H9 (cell line): ENCODE measurements around the gene AK4. TPM values are rescaled to one million over a fixed set of nuclear protein-coding genes. Genes with fewer than 3 reads are reported as not detected.

Experiments used
- DNase-seq: peaks from one replicate; pipeline ENCODE4 v3.0.0-alpha.2; 2017
- H2AFZ ChIP-seq: one replicate; pipeline ENCODE4 v1.6.1; 2013; ENCODE audit warnings: mild to moderate bottlenecking, low read length, control low read depth, moderate library complexity
- H2AK5ac ChIP-seq: 2 replicates; pipeline ENCODE4 v1.6.1; 2013; ENCODE audit warnings: low read length, control low read depth, mixed read lengths; ENCODE audit not compliant: insufficient read length
- H2BK120ac ChIP-seq: one replicate; pipeline ENCODE4 v1.6.1; 2013; ENCODE audit warnings: low read depth, mild to moderate bottlenecking, low read length, control low read depth, inconsistent platforms; ENCODE audit not compliant: poor library complexity, severe bottlenecking
- H2BK12ac ChIP-seq: 2 replicates; pipeline ENCODE4 v1.6.1; 2013; ENCODE audit warnings: low read length, control low read depth, mixed read lengths, low read depth; ENCODE audit not compliant: insufficient read length
- H2BK15ac ChIP-seq: 2 replicates; pipeline ENCODE4 v1.6.1; 2013; ENCODE audit warnings: low read depth, low read length, control low read depth
- H2BK20ac ChIP-seq: one replicate; pipeline ENCODE4 v1.6.1; 2013; ENCODE audit warnings: low read depth, mild to moderate bottlenecking, low read length, control low read depth, inconsistent platforms; ENCODE audit not compliant: poor library complexity, severe bottlenecking
- H2BK5ac ChIP-seq: 2 replicates; pipeline ENCODE4 v1.6.1; 2013; ENCODE audit warnings: low read length, control low read depth, mixed read lengths; ENCODE audit not compliant: insufficient read length
- H3K14ac ChIP-seq: 2 replicates; pipeline ENCODE4 v1.6.1; 2013; ENCODE audit warnings: low read length, control low read depth; ENCODE audit not compliant: insufficient read depth
- H3K18ac ChIP-seq: 2 replicates; pipeline ENCODE4 v1.6.1; 2013; ENCODE audit warnings: low read depth, mild to moderate bottlenecking, mixed read lengths, low read length, control low read depth; ENCODE audit not compliant: insufficient read length
- H3K23ac ChIP-seq: 2 replicates; pipeline ENCODE4 v1.6.1; 2013; ENCODE audit warnings: low read length, control low read depth, mixed read lengths, low read depth; ENCODE audit not compliant: insufficient read length
- H3K23me2 ChIP-seq: 2 replicates; pipeline ENCODE4 v1.6.1; 2013; ENCODE audit warnings: low read depth, mild to moderate bottlenecking, mixed read lengths, low read length, control low read depth; ENCODE audit not compliant: insufficient read length, poor library complexity, severe bottlenecking
- H3K27ac ChIP-seq: 2 replicates; pipeline ENCODE4 v1.5.1; 2013; ENCODE audit warnings: low read length, control low read depth, mixed read lengths, low read depth; ENCODE audit not compliant: insufficient read length
- H3K27me3 ChIP-seq: 2 replicates; pipeline ENCODE4 v1.6.1; 2013; ENCODE audit warnings: low read length, control low read depth, inconsistent platforms; ENCODE audit not compliant: insufficient read depth
- H3K4ac ChIP-seq: 2 replicates; pipeline ENCODE4 v1.6.1; 2013; ENCODE audit warnings: low read depth, mild to moderate bottlenecking, control low read depth, inconsistent platforms, low read length, moderate library complexity
- H3K4me1 ChIP-seq: 2 replicates; pipeline ENCODE4 v1.6.1; 2013; ENCODE audit warnings: low read length, control low read depth, inconsistent platforms; ENCODE audit not compliant: insufficient read depth
- H3K4me2 ChIP-seq: 2 replicates; pipeline ENCODE4 v1.6.1; 2013; ENCODE audit warnings: low read length, control low read depth, mixed read lengths; ENCODE audit not compliant: insufficient read length, insufficient read depth
- H3K56ac ChIP-seq: 2 replicates; pipeline ENCODE4 v1.6.1; 2013; ENCODE audit warnings: low read depth, mild to moderate bottlenecking, mixed read lengths, low read length, control low read depth; ENCODE audit not compliant: insufficient read length
- H3K79me1 ChIP-seq: 2 replicates; pipeline ENCODE4 v1.6.1; 2013; ENCODE audit warnings: low read depth, mild to moderate bottlenecking, moderate library complexity, low read length, control low read depth, inconsistent platforms; ENCODE audit not compliant: insufficient read depth, poor library complexity, severe bottlenecking
- H3K79me2 ChIP-seq: 2 replicates; pipeline ENCODE4 v1.6.1; 2013; ENCODE audit warnings: low read length, control low read depth, inconsistent platforms; ENCODE audit not compliant: insufficient read depth
- H3K9ac ChIP-seq: 2 replicates; pipeline ENCODE4 v1.6.1; 2013; ENCODE audit warnings: low read length, control low read depth, mixed read lengths; ENCODE audit not compliant: insufficient read length; ENCODE audit errors: extremely low read depth
- H3K9me3 ChIP-seq: one replicate; pipeline ENCODE4 v1.6.1; 2013; ENCODE audit warnings: low read depth, low read length, inconsistent platforms; ENCODE audit not compliant: control insufficient read depth
- H3T11ph ChIP-seq: one replicate; pipeline ENCODE4 v1.6.1; 2013; ENCODE audit warnings: mild to moderate bottlenecking, low read length, control low read depth, inconsistent platforms
- H4K20me1 ChIP-seq: one replicate; pipeline ENCODE4 v1.6.1; 2013; ENCODE audit not compliant: control insufficient read depth, insufficient read length, insufficient read depth
- H4K5ac ChIP-seq: 2 replicates; pipeline ENCODE4 v1.6.1; 2013; ENCODE audit warnings: low read depth, mild to moderate bottlenecking, mixed read lengths, low read length, control low read depth; ENCODE audit not compliant: insufficient read length
- H4K8ac ChIP-seq: replicated peaks from 2 replicates; pipeline ENCODE4 v1.6.1; 2013; ENCODE audit warnings: low read length, control low read depth, mixed read lengths, low read depth; ENCODE audit not compliant: insufficient read length
- H4K91ac ChIP-seq: 2 replicates; pipeline ENCODE4 v1.6.1; 2013; ENCODE audit warnings: low read depth, mild to moderate bottlenecking, moderate library complexity, mixed read lengths, low read length, control low read depth; ENCODE audit not compliant: insufficient read length
- H3K27ac Mint-ChIP-seq, 3 experiments: 2 replicates in 2 of 3; 3 replicates in 1 of 3; pipeline ENCODE4 v1.8.0; 2020 to 2021; ENCODE audit warnings: mixed read lengths in 3 of 3, mild to moderate bottlenecking in 1 of 3, moderate library complexity in 1 of 3
- H3K27me3 Mint-ChIP-seq: 2 replicates; pipeline ENCODE4 v1.8.0; 2021; ENCODE audit warnings: low read depth, mild to moderate bottlenecking, moderate library complexity, mixed read lengths
- H3K36me3 Mint-ChIP-seq, 3 experiments: 2 replicates in 2 of 3; 3 replicates in 1 of 3; pipeline ENCODE4 v1.8.0; 2020 to 2021; ENCODE audit warnings: low read depth in 3 of 3, mixed read lengths in 3 of 3; ENCODE audit not compliant: insufficient read depth in 1 of 3
- H3K4me1 Mint-ChIP-seq, 2 experiments: 2 replicates each; pipeline ENCODE4 v1.8.0; 2020; ENCODE audit warnings: mixed read lengths in 2 of 2
- H3K4me3 Mint-ChIP-seq, 2 experiments: 2 replicates in 1 of 2; 3 replicates in 1 of 2; pipeline ENCODE4 v1.8.0; 2020 to 2021; ENCODE audit warnings: mild to moderate bottlenecking in 2 of 2, mixed read lengths in 2 of 2, moderate library complexity in 1 of 2
- H3K9me3 Mint-ChIP-seq, 2 experiments: 2 replicates in 1 of 2; 3 replicates in 1 of 2; pipeline ENCODE4 v1.8.0; 2020; ENCODE audit warnings: mild to moderate bottlenecking in 2 of 2, mixed read lengths in 2 of 2, moderate library complexity in 1 of 2
- WGBS: extraction: QIAGEN DNeasy Blood & Tissue Kit; methylation state at CpG from one replicate; pipeline ENCODE4 v1.1.7; 2013; ENCODE audit warnings: missing lambda C conversion rate, low lambda C conversion rate, mixed read lengths; ENCODE audit not compliant: insufficient read length; ENCODE audit errors: extremely low coverage; 5-methylcytosine and 5-hydroxymethylcytosine counted together
- total RNA-seq: library from RNA; stranded (reverse); gene quantifications from 2 replicates; pipeline ENCODE4 v1.2.1, GENCODE V29; 2021
- TF ChIP-seq, protein P1 (sequence below): fragments of 200-600 bp; sonication (generic); conservative IDR thresholded peaks from 3 replicates; pipeline ENCODE4 v1.8.0; 2021; ENCODE audit warnings: antibody characterized with exemption, mild to moderate bottlenecking

AK4 gene
- total RNA-seq, 1 experiment from 2014 or later = 45.6 TPM

DNA sequence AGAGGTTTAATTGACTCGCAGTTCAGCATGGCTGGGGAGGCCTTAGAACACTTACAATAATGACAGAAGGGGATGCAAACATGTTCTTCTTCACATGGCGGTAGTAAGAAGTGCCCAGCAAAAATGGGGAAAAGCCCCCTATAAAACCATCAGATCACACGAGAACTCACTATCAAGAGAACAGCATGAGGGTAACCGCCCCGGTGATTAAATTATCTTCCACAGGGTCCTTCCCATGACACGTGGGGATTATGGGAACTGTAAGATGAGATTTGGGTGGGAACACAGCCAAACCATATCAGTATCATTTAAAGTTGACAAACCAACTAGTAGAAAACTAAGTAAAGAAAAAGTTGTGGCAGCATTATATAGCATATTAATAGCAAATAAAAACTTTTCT, 90.0 kb downstream of the AK4 start:
- H3K4me1 Mint-ChIP-seq = no peaks in the 10 kb centered on the region
- no peak overlapping the region for H3T11ph ChIP-seq
- no peaks in the 10 kb centered on the region for H3K23me2 ChIP-seq
- no peak overlapping the region for H3K4ac ChIP-seq
- H2BK20ac ChIP-seq = no peak overlapping the region
- H3K4me1 ChIP-seq = no peaks in the 10 kb centered on the region
- no peak overlapping the region for H3K4me3 Mint-ChIP-seq
- no peak overlapping the region for H2BK12ac ChIP-seq
- H2BK5ac ChIP-seq = no peak overlapping the region
- no peaks in the 10 kb centered on the region for H4K20me1 ChIP-seq
- no peaks in the 10 kb centered on the region for H3K79me1 ChIP-seq
- H4K8ac ChIP-seq = no peak overlapping the region
- no peak overlapping the region for H2BK120ac ChIP-seq
- H3K27me3 ChIP-seq = no peaks in the 10 kb centered on the region
- H3K27ac ChIP-seq = no peak overlapping the region
- no peak overlapping the region for H3K56ac ChIP-seq
- no peak overlapping the region for H3K14ac ChIP-seq
- no peak overlapping the region for H3K23ac ChIP-seq
- H2BK15ac ChIP-seq = no peak overlapping the region
- no peaks in the 10 kb centered on the region for H3K9me3 ChIP-seq
- H3K27ac Mint-ChIP-seq = no peak overlapping the region
- TF ChIP-seq, protein P1, sequence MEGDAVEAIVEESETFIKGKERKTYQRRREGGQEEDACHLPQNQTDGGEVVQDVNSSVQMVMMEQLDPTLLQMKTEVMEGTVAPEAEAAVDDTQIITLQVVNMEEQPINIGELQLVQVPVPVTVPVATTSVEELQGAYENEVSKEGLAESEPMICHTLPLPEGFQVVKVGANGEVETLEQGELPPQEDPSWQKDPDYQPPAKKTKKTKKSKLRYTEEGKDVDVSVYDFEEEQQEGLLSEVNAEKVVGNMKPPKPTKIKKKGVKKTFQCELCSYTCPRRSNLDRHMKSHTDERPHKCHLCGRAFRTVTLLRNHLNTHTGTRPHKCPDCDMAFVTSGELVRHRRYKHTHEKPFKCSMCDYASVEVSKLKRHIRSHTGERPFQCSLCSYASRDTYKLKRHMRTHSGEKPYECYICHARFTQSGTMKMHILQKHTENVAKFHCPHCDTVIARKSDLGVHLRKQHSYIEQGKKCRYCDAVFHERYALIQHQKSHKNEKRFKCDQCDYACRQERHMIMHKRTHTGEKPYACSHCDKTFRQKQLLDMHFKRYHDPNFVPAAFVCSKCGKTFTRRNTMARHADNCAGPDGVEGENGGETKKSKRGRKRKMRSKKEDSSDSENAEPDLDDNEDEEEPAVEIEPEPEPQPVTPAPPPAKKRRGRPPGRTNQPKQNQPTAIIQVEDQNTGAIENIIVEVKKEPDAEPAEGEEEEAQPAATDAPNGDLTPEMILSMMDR = no peak
- no peak overlapping the region for H3K9ac ChIP-seq
- no peak overlapping the region for H2AFZ ChIP-seq
- no peak overlapping the region for H4K91ac ChIP-seq
- DNase-seq = no peak
- no peak overlapping the region for H3K4me2 ChIP-seq
- H3K36me3 Mint-ChIP-seq = peaks cover 0 to 5% (median 0%) of the 10 kb centered on the region in 3 experiments; a peak in 3 of 7 replicates
- no peak overlapping the region for H4K5ac ChIP-seq
- no peak overlapping the region for H2AK5ac ChIP-seq
- no peaks in the 10 kb centered on the region for H3K79me2 ChIP-seq
- no CpG with 5 or more reads among the region's 6 CpGs for WGBS
- H3K27me3 Mint-ChIP-seq = no peaks in the 10 kb centered on the region
- H3K9me3 Mint-ChIP-seq = peaks cover 0 to 9% of the 10 kb centered on the region in 2 experiments; a peak in 2 of 5 replicates
- H3K18ac ChIP-seq = no peak overlapping the region
